ENCODE measurements around the gene ARHGAP32.

ARHGAP32 gene

GRCh38 chr11:128956401-128957201 is 235.5 kb downstream of the ARHGAP32 start:
- no peaks in the 10 kb centered on the region for H4K20me1 ChIP-seq (ENCODE audit: low read depth, low read length)
- no peaks in the 10 kb centered on the region for H3K9me3 ChIP-seq (ENCODE audit: insufficient read depth, low read length)
- TF ChIP-seq EZH2phosphoT487 (conservative IDR thresholded peaks at IDR 0.05; ENCODE audit: low read length) (no peak), CTCF (IDR thresholded peaks at IDR 0.05; ENCODE audit: insufficient read depth, low read length, poor library complexity, severe bottlenecking) (peak; percentile 22)
- H3K4me3 ChIP-seq (ENCODE audit: insufficient read depth, low read length, poor library complexity, severe bottlenecking) = no peak overlapping the region
- no peaks in the 10 kb centered on the region for H3K9me2 ChIP-seq (replicated peaks; ENCODE audit: insufficient read depth, low read length)
- H3F3A ChIP-seq (ENCODE audit: insufficient read depth) = no peaks in the 10 kb centered on the region
- no peak overlapping the region for H3K9ac ChIP-seq (ENCODE audit: low read length)
- H3K27me3 ChIP-seq (ENCODE audit: low read length) = no peaks in the 10 kb centered on the region
- H2AFZ ChIP-seq (ENCODE audit: low read depth, low read length, severe bottlenecking) = no peak overlapping the region
- no peaks in the 10 kb centered on the region for H3K36me3 ChIP-seq (ENCODE audit: low read length)
- no peaks in the 10 kb centered on the region for H3K79me2 ChIP-seq (ENCODE audit: insufficient read depth, low read length)
- H3K27ac ChIP-seq (ENCODE audit: low read depth, low read length) = no peak overlapping the region
- no peak overlapping the region for H3K4me2 ChIP-seq (ENCODE audit: low read depth, low read length, poor library complexity, severe bottlenecking)

GRCh38 chr11:128955636-128956035 is 236.5 kb downstream of the ARHGAP32 start:
- Histone ChIP-seq H3K27me3 (ENCODE audit: low read length) (no peaks in the 10 kb centered on the region), H3K36me3 (ENCODE audit: low read length) (no peaks in the 10 kb centered on the region), H4K20me1 (ENCODE audit: low read depth, low read length) (no peaks in the 10 kb centered on the region), H3K9ac (ENCODE audit: low read length) (no peak overlapping the region), H2AFZ (ENCODE audit: low read depth, low read length, severe bottlenecking) (no peak overlapping the region), H3K4me2 (ENCODE audit: low read depth, low read length, poor library complexity, severe bottlenecking) (no peak overlapping the region), H3K4me3 (ENCODE audit: insufficient read depth, low read length, poor library complexity, severe bottlenecking) (no peak overlapping the region), H3K9me3 (ENCODE audit: insufficient read depth, low read length) (no peaks in the 10 kb centered on the region), H3K27ac (ENCODE audit: low read depth, low read length) (no peak overlapping the region), H3K79me2 (ENCODE audit: insufficient read depth, low read length) (no peaks in the 10 kb centered on the region), H3K9me2 (replicated peaks; ENCODE audit: insufficient read depth, low read length) (no peaks in the 10 kb centered on the region), H3F3A (ENCODE audit: insufficient read depth) (no peaks in the 10 kb centered on the region)
- TF ChIP-seq EZH2phosphoT487 (conservative IDR thresholded peaks at IDR 0.05; ENCODE audit: low read length) (no peak), CTCF (IDR thresholded peaks at IDR 0.05; ENCODE audit: insufficient read depth, low read length, poor library complexity, severe bottlenecking) (no peak)

- no peak overlapping the region for H3K27ac ChIP-seq (ENCODE audit: low read depth, low read length)
- no peaks in the 10 kb centered on the region for H3K27me3 ChIP-seq (ENCODE audit: low read length)
- H3F3A ChIP-seq (ENCODE audit: insufficient read depth) = no peaks in the 10 kb centered on the region
- H3K4me3 ChIP-seq (ENCODE audit: insufficient read depth, low read length, poor library complexity, severe bottlenecking) = no peak overlapping the region
- TF ChIP-seq CTCF (IDR thresholded peaks at IDR 0.05; ENCODE audit: insufficient read depth, low read length, poor library complexity, severe bottlenecking) (no peak), EZH2phosphoT487 (conservative IDR thresholded peaks at IDR 0.05; ENCODE audit: low read length) (no peak)
- no peaks in the 10 kb centered on the region for H3K9me2 ChIP-seq (replicated peaks; ENCODE audit: insufficient read depth, low read length)
- H3K9me3 ChIP-seq (ENCODE audit: insufficient read depth, low read length) = no peaks in the 10 kb centered on the region
- no peaks in the 10 kb centered on the region for H3K79me2 ChIP-seq (ENCODE audit: insufficient read depth, low read length)
- H3K9ac ChIP-seq (ENCODE audit: low read length) = no peak overlapping the region
- H2AFZ ChIP-seq (ENCODE audit: low read depth, low read length, severe bottlenecking) = no peak overlapping the region
- H3K36me3 ChIP-seq (ENCODE audit: low read length) = no peaks in the 10 kb centered on the region
- H3K4me2 ChIP-seq (ENCODE audit: low read depth, low read length, poor library complexity, severe bottlenecking) = no peak overlapping the region
- H4K20me1 ChIP-seq (ENCODE audit: low read depth, low read length) = no peaks in the 10 kb centered on the region
Measured at GRCh38 chr11:128953151-128953550, 239.0 kb downstream of the ARHGAP32 start.
